ENCODE results near the gene MICAL3. TPM values are rescaled to one million over a fixed set of nuclear protein-coding genes. Genes with fewer than 3 reads are reported as not detected.

The MICAL3 gene
- polyA plus RNA-seq, 3 donors: 24.8 to 29.0 (median 27.6) TPM

DNA sequence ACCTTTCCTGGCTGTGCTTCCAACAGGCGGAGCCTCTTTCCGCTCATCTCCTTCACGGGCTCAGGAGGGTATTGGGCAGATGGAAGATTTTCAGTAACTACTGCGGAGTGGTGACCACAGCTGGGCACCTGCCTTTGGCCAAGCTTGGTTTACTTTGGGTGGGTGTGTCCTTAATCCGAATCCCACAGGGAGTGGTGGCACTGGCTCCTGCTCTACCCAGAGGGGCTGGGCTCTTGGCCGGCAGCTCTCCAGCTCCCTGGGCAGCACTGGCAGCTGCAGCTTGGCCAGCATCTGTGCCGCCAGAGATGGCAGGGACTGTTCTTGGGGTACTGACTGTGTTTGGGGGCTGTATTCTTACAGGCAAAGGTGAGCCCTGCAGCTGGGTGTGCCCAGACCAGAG, 279.9 kb downstream of the MICAL3 start:
- DNase-seq (ENCODE audit: low read depth in 3 of 3, low spot score in 2 of 3): no peak

DNA sequence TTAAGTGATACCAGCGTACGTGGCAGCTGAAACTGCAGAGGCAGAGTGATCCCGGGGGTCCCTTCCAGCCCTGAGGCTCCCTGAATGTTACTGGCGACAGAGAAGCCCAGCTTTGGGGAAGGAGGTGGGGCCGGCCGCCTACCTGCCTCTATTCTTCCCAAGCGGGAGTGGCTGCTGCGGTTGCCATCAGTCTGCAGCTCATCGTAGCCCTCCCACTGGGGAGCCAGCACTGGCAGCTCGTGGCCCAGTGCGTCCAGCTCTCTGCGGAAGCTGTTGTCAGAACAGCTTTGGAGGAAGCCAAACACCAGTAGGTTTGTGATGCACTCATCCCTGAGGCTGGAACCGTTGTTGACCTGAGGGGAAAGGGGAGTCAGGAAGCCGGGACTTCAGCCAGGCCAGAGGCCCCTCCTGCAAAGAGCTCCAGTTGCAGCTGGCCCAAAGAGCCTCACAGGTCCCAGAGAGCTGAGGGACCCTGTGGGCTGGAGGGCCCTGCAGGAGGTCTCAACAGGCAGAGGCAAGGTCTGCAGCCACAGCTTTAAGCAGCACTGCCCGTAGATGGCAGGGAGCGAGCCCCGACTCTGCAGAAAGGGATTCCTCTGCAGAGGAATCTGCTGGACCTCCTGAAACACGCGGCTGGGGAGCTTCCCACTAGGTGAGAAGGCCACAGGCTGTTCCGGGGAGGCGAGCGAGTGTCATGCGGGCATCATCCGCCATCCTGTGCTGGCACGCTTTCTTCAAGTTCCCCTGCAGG, 280.5 kb downstream of the MICAL3 start:
- DNase-seq (ENCODE audit: low read depth in 3 of 3, low spot score in 2 of 3): no peak

DNA sequence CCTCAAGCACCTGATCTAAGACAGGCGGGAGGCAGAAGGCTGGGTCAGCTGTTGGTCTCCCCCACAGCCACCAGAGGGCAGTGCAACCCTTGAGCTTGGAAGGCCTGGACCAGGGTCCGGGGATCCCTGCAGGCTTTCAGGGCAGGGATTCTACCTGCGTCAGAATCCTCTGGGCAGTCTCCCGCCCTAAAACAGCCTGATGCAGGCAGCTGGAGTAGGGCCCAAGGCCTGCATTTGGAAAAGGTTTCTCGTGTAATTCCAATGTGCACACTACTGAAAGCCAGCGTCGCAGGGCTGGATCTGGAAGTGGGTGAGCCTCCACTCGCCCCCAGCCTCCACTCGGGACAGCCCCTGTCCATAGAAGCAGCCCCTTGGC, 281.8 kb downstream of the MICAL3 start:
- peak; percentile 29 to 63 (median 51) for DNase-seq (ENCODE audit: low read depth in 3 of 3, low spot score in 2 of 3)

DNA sequence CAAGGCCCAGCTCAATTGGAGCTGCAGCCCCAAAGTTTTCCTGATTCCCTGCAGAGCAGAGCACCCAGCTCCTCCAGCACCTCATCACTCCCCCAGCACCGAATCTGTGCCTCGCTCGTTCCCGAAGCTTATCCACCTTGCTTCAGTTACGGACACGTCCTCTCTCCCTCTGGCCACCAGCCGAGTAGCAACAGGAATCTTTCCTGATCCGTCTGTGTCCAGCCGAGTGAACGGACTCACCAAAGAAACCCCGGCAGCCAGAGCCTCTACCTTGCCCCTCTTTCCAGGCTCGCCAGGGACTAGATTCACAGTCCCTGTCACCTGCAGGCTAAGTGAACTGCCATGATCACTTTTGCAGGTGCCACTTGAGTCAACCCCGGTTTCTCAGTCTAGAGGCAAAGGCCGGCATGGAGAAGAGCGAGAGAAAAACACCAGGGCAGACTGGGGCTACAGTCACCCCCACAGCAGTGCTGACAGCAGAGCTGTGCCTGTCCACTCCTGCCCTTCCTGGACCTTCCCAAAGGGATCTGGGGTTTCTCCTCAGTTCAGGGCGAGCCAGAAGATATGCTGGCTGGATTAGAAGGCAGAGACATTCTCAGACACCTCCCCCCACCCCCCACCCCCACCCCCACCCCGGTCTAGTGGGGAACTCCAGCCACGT, 282.4 kb downstream of the MICAL3 start:
- DNase-seq (ENCODE audit: low read depth in 3 of 3, low spot score in 2 of 3): no peak

DNA sequence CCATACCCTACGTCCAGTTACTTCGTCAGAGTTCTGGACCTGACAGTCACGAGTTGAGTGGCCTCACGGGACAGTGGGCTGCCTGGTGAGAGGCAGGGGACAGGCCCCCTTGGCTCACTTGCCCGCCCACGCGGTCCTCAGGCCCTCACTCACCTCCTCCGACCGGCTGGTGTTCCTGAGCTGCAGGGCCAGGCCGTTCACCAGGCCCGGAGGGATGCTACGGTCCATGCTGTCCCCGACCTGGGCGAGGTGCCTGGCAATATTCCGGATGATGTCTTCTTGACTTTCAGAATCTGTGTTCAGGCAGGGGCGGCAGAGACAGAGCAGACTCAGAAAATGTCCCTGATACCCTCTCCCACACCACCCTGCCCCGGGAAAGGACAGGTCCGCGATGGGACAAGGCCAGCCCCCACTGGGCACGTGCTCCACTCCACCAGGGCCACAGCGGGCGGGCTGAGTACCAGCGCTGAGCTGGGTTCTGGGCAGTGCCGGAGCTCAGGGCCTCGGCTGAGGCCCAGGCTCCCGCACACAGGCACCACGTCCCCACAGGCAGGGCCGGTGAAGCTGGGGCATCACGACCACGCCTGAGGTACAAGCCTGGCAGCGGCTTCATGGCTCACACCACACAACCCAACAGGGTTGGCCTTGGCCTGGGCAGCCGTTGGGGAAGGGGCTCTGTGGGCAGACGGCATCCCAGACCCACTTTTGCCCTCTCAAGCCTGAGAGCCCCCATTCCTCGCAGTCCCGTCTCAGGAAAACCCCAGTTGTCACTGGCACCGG, 285.0 kb downstream of the MICAL3 start:
- DNase-seq (ENCODE audit: low read depth in 3 of 3, low spot score in 2 of 3): no peak

DNA sequence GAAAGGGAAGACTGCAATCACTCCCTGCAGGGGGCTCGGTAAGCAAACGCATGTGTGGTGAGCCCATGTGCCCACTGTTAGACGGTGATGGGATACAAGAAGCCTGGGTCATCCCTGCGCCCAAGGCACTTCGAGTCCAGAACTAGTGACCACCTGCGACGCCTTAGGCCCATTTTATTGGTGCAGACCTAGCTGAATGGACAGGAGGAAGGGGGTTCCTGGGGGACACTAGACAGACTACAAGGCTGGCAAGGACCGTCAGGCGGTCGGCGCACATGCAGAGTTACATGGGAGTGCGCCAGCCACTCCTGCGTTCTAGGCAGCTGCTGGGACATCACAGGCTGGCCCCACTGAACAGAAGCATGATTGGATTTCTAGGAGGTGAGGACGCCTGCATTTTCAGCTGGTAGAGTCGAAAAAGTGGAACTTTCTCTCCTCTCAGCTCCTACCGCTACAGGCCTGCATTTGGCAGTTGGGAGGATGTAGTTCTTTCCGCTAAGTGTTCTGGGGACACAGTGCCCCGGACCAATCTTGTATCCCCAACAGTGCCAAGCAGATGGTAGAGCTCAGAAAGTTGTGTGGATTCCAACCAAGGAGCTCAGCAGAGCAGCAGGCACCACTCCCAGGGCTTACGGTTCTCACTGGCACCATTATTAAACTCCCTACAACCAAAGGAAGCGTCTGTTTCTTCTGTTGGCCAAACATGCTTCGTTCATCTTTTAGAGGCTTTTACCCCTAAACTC, 285.8 kb downstream of the MICAL3 start:
- DNase-seq (ENCODE audit: low read depth in 3 of 3, low spot score in 2 of 3): no peak

Other genes starting within 250 kb of the MICAL3 start
- 10 to 100 TPM; 23.9 to 31.7 (median 30.6) TPM for gene PEX26, start 53.4 kb upstream of the MICAL3 start, polyA plus RNA-seq (ENCODE audit: insufficient read length in 3 of 3)
- 1 to 10 TPM; 1.9 to 4.4 (median 3.0) TPM for gene TUBA8, start 86.2 kb upstream of the MICAL3 start, polyA plus RNA-seq (ENCODE audit: insufficient read length in 3 of 3)
- gene USP18, start 125.6 kb upstream of the MICAL3 start, polyA plus RNA-seq (ENCODE audit: insufficient read length in 3 of 3): 1 to 10 TPM; 6.2 to 8.8 (median 6.7) TPM

Measured in right renal cortex interstitium (tissue), 3 donors.